GM20000 (cell line): ENCODE results near the gene CLIP3.
"Not testable (repeated sequence)": the region's sequence is repeated elsewhere in the genome, so short reads cannot be mapped to it uniquely, and the experiment has no call there.

Experiments
- DNase-seq: peaks from one replicate; pipeline ENCODE4 v3.0.0; 2012; ENCODE audit warnings: low spot score
- TF ChIP-seq, protein P1 (sequence below): IDR thresholded peaks from 2 replicates; pipeline ENCODE4 v1.5.1; 2012; ENCODE audit warnings: mild to moderate bottlenecking, control low read depth; ENCODE audit errors: extremely low read depth, missing control alignments

The CLIP3 gene, protein sequence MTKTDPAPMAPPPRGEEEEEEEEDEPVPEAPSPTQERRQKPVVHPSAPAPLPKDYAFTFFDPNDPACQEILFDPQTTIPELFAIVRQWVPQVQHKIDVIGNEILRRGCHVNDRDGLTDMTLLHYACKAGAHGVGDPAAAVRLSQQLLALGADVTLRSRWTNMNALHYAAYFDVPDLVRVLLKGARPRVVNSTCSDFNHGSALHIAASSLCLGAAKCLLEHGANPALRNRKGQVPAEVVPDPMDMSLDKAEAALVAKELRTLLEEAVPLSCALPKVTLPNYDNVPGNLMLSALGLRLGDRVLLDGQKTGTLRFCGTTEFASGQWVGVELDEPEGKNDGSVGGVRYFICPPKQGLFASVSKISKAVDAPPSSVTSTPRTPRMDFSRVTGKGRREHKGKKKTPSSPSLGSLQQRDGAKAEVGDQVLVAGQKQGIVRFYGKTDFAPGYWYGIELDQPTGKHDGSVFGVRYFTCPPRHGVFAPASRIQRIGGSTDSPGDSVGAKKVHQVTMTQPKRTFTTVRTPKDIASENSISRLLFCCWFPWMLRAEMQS

DNA sequence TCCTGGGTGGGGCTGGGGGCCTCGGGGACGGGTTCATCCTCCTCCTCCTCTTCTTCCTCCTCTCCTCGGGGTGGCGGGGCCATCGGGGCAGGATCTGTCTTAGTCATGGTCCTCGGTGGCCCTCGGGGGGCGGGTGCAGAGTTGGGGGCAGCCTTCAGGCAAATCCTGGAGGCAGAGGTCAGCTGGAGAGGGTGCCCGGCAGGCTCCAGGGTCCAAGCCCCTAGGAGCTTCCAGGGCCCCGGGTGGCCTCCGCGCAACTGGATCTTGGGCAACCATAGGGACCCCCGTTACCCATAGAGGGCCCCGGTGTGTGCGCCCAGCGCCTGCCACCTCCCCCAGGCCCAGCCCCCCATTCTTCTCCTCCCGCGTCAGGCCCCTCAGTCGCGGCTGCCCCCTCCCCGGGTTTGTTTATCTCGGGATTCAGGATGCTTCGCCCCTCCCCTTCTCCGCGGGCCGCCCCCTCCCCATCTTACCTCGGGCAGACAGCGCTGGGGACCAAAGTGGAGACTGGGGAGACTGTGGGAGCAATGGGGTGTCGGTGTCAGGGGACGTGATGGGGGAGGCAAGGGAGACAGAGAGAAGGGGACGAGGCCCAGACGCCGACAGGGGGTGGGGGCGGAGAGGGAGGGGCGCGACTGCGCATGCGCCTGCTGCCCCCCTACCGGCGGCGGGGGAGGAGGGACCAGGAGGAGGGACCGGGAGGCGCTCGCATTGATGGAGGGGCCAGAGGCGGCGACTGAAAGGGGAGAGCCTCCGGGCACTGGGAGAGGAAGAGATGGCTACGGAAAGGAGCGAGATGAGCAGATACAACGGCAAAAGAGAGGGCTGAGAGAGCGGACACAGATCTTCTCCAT, at the start of gene CLIP3:
CLIP3 (minus strand) TSS at position 623 of the 854 bp plus-strand sequence; CDS start at position 107, 516 bp downstream.
- peak; percentile 92 for DNase-seq
- TF ChIP-seq, protein P1, sequence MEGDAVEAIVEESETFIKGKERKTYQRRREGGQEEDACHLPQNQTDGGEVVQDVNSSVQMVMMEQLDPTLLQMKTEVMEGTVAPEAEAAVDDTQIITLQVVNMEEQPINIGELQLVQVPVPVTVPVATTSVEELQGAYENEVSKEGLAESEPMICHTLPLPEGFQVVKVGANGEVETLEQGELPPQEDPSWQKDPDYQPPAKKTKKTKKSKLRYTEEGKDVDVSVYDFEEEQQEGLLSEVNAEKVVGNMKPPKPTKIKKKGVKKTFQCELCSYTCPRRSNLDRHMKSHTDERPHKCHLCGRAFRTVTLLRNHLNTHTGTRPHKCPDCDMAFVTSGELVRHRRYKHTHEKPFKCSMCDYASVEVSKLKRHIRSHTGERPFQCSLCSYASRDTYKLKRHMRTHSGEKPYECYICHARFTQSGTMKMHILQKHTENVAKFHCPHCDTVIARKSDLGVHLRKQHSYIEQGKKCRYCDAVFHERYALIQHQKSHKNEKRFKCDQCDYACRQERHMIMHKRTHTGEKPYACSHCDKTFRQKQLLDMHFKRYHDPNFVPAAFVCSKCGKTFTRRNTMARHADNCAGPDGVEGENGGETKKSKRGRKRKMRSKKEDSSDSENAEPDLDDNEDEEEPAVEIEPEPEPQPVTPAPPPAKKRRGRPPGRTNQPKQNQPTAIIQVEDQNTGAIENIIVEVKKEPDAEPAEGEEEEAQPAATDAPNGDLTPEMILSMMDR, result no peak

DNA sequence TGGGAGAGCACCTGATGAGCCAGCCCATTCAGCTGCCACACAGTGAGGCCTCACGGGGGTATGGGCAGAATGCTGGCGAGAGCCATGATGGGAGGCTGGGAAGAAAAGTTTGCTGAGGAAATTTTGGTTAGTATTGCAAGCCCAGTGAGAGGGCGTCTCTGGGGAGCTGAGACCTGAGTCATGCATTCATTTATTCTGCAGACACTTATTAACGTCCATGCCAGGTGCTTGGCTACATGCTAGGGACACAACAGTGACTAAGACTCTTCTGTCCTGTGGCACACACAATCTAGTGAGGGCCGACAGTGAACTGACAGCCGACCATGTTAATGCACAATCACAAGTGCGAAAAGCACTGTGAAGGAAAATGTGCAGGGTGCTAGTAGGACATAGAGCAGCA, 49.2 kb upstream of the CLIP3 start:
- TF ChIP-seq, protein P1, result no peak
- no peak for DNase-seq

DNA sequence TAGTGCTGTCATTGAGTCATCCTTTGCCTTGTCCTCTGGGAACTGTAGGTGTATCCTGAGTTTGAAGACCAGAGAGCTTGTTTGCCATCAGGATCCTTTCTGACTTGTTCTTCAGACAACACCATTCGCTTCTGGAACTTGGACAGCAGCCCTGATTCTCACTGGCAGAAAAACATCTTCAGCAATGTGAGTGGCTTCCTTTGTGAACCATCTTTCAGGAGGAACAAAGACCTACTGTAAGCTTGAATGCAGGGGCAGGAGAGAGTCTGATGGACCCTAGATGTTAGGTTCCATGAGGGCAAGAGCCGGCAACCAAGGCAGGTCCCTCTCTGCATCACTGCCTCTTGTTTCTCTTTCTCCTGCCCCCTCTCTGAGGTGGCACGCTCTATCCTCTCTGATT, 48.7 kb upstream of the CLIP3 start:
- TF ChIP-seq, protein P1, result no peak
- DNase-seq, result no peak

DNA sequence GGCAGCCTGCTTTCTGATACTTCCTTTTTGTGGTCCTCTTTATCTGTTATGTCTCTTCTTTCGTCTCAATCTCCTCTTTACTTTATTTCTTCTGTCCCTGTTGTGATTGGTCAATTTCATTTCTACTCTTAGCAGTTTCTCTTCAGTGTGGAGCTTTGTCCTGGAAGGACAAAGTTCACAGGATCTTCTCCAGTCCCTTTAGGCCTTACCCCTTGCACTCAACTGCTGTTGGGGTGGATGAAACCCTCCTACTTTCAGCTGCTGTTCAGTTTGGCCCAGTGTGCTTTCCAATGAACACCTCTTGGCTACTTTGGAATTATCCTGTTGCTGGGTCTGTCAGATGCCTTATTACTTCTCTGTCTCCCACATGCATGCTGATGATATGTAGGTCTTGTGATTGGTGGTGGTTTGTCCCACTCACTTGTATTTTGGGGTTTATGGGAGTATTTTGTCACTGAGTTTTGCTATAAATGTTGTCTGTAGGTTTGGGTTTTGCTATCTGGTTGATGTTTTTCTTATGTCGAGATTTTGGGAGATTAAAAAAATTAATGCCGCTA, 46.8 kb upstream of the CLIP3 start:
- TF ChIP-seq, protein P1, result no peak
- no peak for DNase-seq

DNA sequence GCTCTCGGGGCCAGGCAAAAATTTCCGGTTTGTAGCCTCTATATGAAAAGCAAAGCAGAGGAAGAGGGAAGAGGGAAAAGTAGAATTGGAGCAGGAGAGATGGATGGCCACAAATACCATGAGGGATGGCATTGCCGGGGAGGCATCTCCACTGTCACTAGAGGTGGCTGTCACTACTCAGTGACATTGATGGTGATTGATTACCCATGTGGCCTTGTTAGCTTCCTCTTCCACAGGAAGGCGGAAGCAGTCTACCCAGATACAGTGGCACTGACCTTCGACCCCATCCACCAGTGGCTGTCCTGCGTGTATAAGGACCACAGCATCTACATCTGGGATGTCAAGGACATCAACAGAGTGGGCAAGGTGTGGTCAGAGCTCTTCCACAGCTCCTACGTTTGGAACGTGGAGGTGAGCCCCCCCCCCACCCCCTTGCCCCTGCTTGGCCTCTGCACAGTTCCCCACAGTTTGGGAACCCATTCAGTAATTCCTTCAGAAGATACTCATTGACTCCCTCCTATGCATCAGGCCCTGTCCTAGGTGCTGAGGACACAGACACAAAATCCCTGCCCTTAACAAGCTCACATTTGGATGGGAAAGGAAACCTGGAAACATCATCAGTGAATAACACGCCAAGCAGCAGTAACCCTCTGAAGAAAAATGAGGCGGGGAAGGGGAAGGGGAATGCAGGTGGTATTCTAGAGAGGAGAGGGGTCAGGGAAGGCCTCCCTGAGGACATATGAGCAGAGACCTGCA, 40.6 kb upstream of the CLIP3 start:
- TF ChIP-seq, protein P1, result no peak
- no peak for DNase-seq

DNA sequence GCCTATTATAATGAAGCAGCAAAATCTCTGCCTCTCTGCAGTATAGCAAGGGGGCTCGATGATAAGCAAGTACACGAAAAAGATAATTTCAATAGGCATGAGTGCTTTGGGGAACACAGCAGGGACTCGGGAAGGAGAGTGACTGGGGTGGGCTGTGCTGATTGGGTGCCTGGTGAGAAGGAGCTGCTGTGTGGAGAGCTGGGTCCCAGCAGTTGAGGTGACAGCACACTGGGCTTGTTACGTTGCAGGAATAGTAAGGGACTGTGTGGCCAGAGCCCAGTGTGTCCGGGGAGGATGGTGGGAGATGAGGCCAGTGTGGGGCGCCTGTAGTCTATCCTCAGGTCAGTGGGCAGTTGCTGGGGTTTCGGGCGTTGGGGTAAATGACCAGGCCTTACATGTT, 39.4 kb upstream of the CLIP3 start:
- TF ChIP-seq, protein P1, result no peak
- DNase-seq, result no peak

DNA sequence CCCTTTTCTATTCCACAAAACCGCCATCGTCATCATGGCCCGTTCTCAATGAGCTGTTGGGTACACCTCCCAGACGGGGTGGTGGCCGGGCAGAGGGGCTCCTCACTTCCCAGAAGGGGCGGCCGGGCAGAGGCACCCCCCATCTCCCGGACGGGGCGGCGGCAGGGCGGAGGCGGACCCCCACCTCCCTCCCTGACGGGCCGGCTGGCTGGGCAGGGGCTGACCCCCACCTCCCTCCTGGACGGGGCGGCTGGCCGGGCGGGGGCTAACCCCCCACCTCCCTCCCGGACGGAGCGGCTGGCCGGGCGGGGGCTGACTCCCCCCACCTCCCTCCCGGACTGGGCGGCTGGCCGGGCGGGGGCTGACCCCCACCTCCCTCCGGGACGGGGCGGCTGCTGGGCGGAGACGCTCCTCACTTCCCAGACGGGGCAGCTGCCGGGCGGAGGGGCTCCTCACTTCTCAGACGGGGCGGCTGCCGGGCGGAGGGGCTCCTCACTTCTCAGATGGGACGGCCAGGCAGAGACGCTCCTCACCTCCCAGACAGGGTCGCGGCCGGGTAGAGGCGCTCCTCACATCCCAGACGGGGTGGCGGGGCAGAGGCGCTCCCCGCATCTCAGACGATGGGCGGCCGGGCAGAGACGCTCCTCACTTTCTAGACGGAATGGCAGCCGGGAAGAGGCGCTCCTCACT, 36.3 kb upstream of the CLIP3 start:
- not testable (repeated sequence) for DNase-seq
